NCI-H2196 (cell line): ENCODE data around the gene LUC7L3.

Source experiments
- DNase-seq: peaks from one replicate; lab custom pipeline; 2025; ENCODE audit not compliant: unreplicated experiment; lab: John Stamatoyannopoulos, UW

The LUC7L3 gene

GRCh38 chr17:50749245-50749644, 29.8 kb downstream of the LUC7L3 start:
- DNase-seq: no peak

- no peak for DNase-seq
These were observed 35.1 kb downstream of the LUC7L3 start for GRCh38 chr17:50754521-50754920.

GRCh38 chr17:50758524-50758923, 39.1 kb downstream of the LUC7L3 start:
- no peak for DNase-seq

- DNase-seq: no peak
These were observed 39.7 kb downstream of the LUC7L3 start for GRCh38 chr17:50758989-50759544.

GRCh38 chr17:50762177-50762576, 42.8 kb downstream of the LUC7L3 start:
- DNase-seq: no peak

- peak; percentile 15 for DNase-seq
These were observed 44.5 kb downstream of the LUC7L3 start for GRCh38 chr17:50763716-50764475.

GRCh38 chr17:50764734-50765149, 45.3 kb downstream of the LUC7L3 start:
- no peak for DNase-seq

- DNase-seq: no peak
These were observed 46.2 kb downstream of the LUC7L3 start for GRCh38 chr17:50765454-50766221.

GRCh38 chr17:50766222-50767023, 47.0 kb downstream of the LUC7L3 start:
- no peak for DNase-seq

- no peak for DNase-seq
These were observed 47.6 kb downstream of the LUC7L3 start for GRCh38 chr17:50767030-50767429.

GRCh38 chr17:50767446-50767845, 48.0 kb downstream of the LUC7L3 start, which contains the start of gene ANKRD40CL:
TSS of gene ANKRD40CL (minus strand) at chr17:50767518. CDS start at chr17:50766913, 605 bp downstream.
- no peak for DNase-seq

GRCh38 chr17:50768346-50768761, 49.0 kb downstream of the LUC7L3 start:
- DNase-seq: peak; percentile 59

GRCh38 chr17:50769884-50770283, 50.5 kb downstream of the LUC7L3 start:
- DNase-seq: no peak

GRCh38 chr17:50770346-50770745, 50.9 kb downstream of the LUC7L3 start:
- no peak for DNase-seq

- no peak for DNase-seq
These were observed 52.8 kb downstream of the LUC7L3 start for GRCh38 chr17:50771991-50772785.

- DNase-seq: no peak
These were observed 54.9 kb downstream of the LUC7L3 start for GRCh38 chr17:50774225-50774803.

- DNase-seq: no peak
These were observed 56.5 kb downstream of the LUC7L3 start for GRCh38 chr17:50775926-50776325.

- no peak for DNase-seq
These were observed 59.1 kb downstream of the LUC7L3 start for GRCh38 chr17:50778471-50778870.

GRCh38 chr17:50778988-50779387, 59.6 kb downstream of the LUC7L3 start:
- no peak for DNase-seq
